COLO829 (cell line): ENCODE measurements around the gene C2CD4D.

Experiments used
- DNase-seq: peaks from one replicate; pipeline ENCODE4 v3.0.0; 2012; ENCODE audit warnings: low spot score

Gene C2CD4D

GRCh38 chr1:151813271-151813977 is 26.2 kb downstream of the C2CD4D start:
- no peak for DNase-seq

DNA sequence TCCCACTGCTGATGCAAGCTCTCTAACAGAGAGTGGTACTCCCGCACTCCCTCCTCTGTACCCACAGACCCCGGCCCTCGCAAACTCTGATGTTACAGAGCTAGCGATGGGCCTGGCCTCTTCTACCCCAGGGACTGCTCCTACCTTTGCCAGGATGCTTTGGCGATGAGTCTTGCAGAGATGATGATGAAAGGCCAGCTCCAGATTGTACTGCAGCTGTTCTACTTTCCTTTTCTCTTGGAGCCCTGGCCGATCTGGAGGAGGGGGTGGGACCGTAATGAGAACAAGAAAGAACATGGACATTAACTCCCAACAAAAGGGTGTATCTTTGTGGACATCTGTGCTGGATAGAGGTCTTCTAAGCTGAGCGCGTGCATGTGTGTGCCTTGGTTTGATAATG is 28.4 kb downstream of the C2CD4D start:
- DNase-seq: no peak

GRCh38 chr1:151809985-151810556 is 29.5 kb downstream of the C2CD4D start:
- no peak for DNase-seq

- DNase-seq: no peak
Observed at GRCh38 chr1:151809290-151809984, 30.2 kb downstream of the C2CD4D start.

DNA sequence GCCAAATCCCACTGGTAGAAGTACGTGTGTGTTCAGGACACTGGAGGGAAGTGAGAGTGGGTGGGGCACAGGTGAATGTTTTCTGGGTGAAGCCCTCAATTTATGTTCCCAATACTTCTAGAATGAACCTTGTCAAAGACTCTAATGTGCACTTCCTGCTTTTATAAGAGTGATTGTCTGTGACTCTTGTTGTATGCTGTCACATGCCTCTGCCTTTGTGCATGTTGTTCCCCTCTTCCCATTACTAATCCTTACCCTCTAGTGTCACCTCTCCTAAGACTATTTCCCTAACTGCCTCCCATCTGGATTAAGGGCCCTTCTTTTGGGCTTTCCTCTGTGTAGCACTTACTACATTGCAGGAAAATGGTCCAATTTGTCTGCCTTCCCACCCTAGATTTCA is 31.9 kb downstream of the C2CD4D start:
- DNase-seq: no peak

DNA sequence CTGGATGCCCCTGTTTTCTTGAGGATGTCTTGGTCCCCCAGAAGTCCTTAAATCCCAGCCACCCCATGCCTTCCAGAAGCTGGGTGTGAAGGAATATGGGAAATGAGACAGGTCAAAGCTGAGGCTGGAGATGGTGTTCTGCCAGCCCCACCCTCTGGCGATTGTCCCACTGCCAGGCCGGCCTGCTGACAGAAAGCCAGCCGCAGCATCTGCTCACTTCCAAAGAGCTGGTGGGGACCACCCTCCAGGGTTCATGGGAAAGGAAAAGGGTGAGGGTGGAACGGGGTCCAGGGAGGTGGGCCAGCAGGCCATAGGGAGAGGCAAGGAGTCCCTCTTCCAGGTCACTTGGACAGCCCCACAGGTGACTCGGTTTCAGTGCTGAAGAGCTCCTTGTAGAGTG is 32.5 kb downstream of the C2CD4D start:
- DNase-seq: no peak

DNA sequence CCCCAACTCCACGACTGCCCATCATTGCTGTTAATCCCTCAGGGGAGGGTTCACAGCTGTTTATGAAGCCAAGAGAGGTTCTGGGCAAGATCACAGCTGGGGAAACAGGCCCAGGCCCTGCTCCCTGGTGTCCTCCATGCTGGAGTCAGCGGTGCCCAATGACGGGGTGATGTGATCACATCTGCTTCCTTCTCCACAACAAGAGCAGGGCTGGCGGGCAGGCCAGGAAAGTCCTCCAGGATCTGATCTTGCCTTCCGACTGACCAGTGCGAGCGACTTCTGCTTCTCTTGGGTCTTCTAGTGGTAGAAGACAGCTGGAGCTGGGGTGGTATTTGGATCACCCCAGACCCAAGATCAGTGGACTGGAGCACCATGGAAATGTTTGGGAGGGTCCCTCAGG is 33.5 kb downstream of the C2CD4D start:
- DNase-seq: no peak

DNA sequence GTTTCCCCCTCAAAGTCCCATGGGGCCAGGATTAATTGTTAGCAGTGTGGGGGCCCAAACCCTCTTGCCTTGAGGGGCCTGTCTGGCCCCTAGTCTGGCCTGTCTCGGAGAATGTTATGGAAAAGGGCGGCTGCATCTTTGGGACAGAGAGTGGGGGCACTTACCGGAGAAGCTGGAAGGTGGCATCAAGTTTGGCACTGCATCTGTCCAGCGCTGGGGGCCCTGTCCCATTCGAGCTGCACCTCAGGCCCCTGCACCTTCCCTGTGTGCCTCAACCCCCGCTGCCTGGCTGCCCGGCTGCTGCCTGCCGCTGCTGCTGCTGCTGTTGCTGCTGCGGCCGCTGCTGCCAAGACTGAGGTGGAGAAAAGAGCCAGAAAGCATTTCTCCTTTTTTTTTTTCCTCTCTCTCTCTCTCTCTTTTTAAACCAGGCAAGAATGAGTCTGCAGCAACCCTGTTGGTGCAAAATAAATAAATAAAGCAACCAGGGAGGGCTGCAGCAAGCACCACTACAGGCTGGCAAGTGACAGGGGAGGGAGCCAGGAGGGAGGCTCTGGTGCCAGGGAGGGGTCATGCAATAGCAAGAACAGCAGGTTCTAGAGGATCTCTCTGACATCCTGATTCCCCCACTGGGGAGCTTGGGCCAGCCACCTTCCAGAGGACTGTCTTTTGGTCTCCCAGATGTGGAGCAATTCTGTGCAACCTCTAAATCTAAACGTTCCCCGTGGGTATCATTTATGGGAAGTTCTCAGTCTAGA is 34.4 kb downstream of the C2CD4D start, which contains the start of gene LINGO4:
LINGO4 (minus strand) TSS at position 354 of the 755 bp plus-strand sequence. CDS start 2,715 bp downstream, outside the sequence.
- DNase-seq: no peak

DNA sequence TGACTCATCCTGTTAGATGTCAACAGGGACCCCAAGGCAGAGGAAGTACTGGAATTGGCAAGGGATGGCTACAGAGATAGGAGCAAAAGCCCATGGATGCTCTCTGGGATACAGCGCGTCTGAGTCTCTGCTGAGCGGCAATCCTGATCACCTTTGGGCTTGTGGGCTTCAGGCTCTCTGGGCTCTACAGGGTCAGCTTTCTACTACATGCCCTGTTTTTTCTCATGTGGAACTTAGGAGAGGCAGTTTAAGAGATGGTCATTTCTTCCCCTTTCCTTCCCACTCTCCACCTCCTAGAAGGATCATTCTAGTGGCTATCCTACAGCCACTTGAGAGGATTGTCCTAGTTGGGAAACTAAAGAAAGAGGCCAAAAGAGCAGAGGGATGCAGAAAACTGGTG is 35.7 kb downstream of the C2CD4D start:
- no peak for DNase-seq

DNA sequence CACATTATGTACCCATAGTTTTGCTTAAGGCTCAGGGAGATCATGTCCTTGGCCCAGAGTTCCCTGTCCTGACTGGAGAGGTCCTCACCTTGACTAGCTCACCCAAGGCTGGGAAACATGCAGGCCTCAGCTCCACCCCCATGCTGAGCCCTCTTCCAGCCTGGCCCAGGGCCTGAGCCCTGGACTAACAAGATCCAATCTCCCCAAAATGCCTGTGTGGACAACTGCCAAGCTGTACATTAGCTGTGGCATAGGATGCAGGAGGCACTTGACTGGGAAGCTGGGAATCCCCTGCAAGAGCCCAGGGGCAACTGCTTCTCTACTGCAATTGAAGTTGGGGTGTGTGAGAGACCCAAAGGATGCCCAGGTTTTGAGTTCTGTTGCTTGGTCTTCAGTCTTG is 36.5 kb downstream of the C2CD4D start:
- no peak for DNase-seq

GRCh38 chr1:151802372-151802771 is 37.2 kb downstream of the C2CD4D start:
- no peak for DNase-seq

GRCh38 chr1:151801846-151802245 is 37.8 kb downstream of the C2CD4D start:
- no peak for DNase-seq

- no peak for DNase-seq
Observed at GRCh38 chr1:151801310-151801820, 38.3 kb downstream of the C2CD4D start.

GRCh38 chr1:151800830-151801229 is 38.8 kb downstream of the C2CD4D start:
- DNase-seq: no peak

DNA sequence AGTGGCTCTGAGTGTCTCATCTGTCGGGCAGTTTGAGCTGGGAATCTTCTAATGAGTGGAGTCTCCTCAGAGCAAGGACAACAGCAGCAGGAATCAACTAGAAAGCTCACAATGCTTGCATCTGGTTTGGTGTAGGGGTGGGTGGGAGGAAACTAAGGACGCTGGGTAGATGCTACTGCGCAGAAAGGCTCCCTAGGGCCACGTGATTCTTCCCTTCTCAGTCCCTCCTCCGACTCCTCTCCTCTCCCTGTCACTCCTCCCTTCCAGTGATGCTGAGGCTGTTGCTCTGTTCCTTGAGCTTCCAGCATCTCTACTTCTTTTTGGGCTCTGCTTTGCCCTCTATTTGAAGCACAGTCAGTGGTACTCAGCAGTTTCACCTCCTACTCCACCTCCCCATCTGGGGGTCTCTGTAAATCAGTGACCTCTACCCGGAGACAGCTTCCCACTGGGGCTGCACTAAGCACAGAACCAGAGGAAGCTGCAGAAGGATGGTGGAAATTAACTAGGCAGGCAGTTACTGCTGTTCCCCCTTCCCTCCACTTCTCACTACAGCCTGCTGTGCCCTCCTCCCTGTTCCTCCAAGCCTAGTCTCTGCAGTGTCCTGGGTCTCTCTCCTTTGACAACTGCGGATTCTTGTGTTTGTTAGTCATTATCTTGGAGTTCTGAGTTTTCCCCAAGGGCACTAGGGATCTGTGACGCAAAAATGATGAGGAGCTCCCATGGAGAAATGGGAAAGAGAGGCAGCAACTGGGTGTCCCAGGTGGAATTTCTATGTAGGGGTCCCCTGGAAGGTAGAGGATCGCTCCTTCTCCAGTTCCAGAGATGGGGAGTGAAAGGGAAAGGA is 40.2 kb downstream of the C2CD4D start:
- DNase-seq: no peak

DNA sequence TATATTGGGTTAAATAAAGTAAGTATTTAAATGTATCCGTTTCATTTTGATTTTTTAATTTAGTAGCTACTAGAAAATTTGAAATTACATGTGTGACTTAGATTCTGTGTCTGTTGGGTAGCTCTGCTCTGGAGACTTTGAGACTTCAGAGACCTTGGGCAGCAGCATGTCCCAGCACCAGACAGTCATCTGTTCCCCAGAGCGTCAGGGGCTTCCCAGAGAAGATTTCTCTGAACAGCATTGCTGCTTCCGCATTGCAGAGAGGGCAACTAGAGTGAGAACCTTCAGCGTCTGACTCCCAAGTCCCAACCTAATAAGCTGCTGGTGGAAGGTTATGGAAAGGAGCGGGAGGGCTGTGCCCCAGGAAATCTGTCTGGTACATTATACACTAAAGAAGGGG is 41.0 kb downstream of the C2CD4D start:
- no peak for DNase-seq

- no peak for DNase-seq
Observed at GRCh38 chr1:151790940-151791651, 48.5 kb downstream of the C2CD4D start.

GRCh38 chr1:151790071-151790939 is 49.3 kb downstream of the C2CD4D start, which contains the start of gene TDRKH:
TSS of gene TDRKH (minus strand) at chr1:151790500. CDS start at chr1:151783022, 7,478 bp downstream.
- DNase-seq: peak; percentile 99
